ENCODE measurements around the gene PLCG2. TPM values are rescaled to one million over a fixed set of nuclear protein-coding genes. Genes with fewer than 3 reads are reported as not detected.
"Not testable (repeated sequence)": the region's sequence is repeated elsewhere in the genome, so short reads cannot be mapped to it uniquely, and the experiment has no call there.

Gene PLCG2
- total and polyA plus RNA-seq, 9 donors, result 4.6 to 7.6 (median 5.3) TPM

DNA sequence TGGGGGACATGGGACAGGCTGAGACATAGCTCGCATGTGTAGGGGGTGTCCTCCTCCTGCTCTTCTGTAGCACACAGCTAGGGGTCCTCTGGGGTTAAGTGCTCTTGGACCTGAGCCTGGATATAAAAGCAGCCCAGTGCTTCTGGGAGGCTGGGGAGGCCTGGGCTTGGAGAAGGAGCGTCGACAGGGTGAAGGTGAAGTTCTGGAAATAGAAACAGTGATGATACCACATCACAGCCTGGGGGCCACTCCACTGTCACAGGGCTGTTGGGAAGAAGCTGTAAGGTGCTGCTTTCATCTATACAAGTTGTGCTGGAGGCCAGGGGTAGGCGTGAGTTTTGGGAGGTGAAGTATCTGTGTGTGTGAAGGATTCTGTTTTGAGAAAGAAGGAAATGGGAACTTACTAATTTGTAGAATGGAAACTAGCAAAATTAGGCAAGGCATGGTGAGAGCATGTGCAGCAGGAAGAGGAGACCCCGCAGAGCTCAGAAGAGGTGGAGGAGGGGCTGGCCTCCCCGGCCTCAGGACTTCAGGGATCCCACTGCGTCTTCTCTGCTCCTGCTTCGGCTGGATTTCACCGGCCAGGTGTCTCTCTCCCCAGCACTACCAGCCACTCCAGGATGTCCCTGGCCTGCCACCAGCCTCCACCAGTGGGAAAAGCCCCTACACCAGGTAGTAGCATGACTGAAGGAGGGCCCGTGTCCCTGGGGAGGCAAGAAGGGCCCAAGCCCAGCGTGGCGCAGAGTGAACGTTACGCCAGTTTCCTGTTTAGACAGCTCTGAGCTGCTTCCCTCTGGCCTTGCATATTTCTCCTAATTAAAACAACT is 19.4 kb downstream of the PLCG2 start:
- Histone ChIP-seq H3K36me3 (ENCODE audit: control insufficient read depth, insufficient read depth, low read length) (no peaks in the 10 kb centered on the region), H3K4me3 (ENCODE audit: low read length) (no peak overlapping the region), H3K27me3 (ENCODE audit: control insufficient read depth, insufficient read depth, low read length) (peaks cover 4% of the 10 kb centered on the region), H3K4me1 (ENCODE audit: control insufficient read depth, insufficient read depth, low read length) (peaks cover 2% of the 10 kb centered on the region), H3K27ac (ENCODE audit: low read length) (no peak overlapping the region), H3K9me3 (replicated peaks; ENCODE audit: control insufficient read depth, low read depth, low read length) (no peaks in the 10 kb centered on the region)
- 40% methylated on average over 9 of the region's 14 CpGs for whole genome bisulfite sequencing (ENCODE audit: insufficient coverage)
- DNase-seq, result no peak

DNA sequence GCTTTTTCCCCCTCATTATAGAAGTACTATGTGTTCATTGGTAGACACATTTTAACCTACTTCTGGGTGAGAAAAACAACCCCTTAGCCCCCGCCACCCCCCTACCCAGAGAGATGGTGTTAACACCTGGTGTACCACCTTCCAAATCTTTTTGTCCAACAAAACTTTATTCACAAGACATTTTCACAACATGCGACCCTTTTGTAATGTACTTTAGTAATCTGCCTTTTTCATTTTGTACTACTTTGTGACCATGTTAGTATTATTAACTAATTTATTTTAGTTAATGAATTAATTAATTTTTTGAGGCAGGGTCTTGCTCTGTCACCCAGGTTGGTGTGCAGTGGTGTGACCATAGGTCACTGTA is 20.0 kb downstream of the PLCG2 start:
- peaks cover 2% of the 10 kb centered on the region for H3K4me1 ChIP-seq (ENCODE audit: control insufficient read depth, insufficient read depth, low read length)
- H3K4me3 ChIP-seq (ENCODE audit: low read length), result no peak overlapping the region
- DNase-seq, result no peak
- no peak overlapping the region for H3K27ac ChIP-seq (ENCODE audit: low read length)
- peaks cover 4% of the 10 kb centered on the region for H3K27me3 ChIP-seq (ENCODE audit: control insufficient read depth, insufficient read depth, low read length)
- H3K36me3 ChIP-seq (ENCODE audit: control insufficient read depth, insufficient read depth, low read length), result no peaks in the 10 kb centered on the region
- WGBS (ENCODE audit: insufficient coverage), result no CpG with 5 or more reads among the region's 2 CpGs
- no peaks in the 10 kb centered on the region for H3K9me3 ChIP-seq (replicated peaks; ENCODE audit: control insufficient read depth, low read depth, low read length)

DNA sequence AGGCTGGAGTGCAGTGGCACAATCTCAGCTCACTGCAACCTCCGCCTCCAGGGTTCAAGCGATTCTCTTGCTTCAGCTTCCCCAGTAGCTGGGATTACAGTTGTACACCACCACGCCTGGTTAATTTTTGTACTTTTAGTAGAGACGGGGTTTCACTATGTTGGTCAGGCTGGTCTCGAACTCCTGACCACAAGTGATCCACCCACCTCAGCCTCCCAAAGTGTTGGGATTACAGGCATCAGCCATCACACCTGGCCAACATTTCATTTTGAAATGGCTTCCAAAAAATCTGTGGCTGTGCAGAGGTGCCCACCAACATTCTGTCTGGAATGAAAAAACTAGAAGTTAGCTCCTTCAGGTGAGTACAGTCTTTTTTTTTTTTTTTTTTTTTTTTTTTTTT is 22.6 kb downstream of the PLCG2 start:
- H3K27me3 ChIP-seq (ENCODE audit: control insufficient read depth, insufficient read depth, low read length); H3K27ac ChIP-seq (ENCODE audit: low read length); H3K36me3 ChIP-seq (ENCODE audit: control insufficient read depth, insufficient read depth, low read length); DNase-seq; H3K9me3 ChIP-seq (replicated peaks; ENCODE audit: control insufficient read depth, low read depth, low read length); H3K4me3 ChIP-seq (ENCODE audit: low read length); H3K4me1 ChIP-seq (ENCODE audit: control insufficient read depth, insufficient read depth, low read length): not testable (repeated sequence)
- 86% methylated on average over 1 of the region's 5 CpGs for WGBS (ENCODE audit: insufficient coverage)

DNA sequence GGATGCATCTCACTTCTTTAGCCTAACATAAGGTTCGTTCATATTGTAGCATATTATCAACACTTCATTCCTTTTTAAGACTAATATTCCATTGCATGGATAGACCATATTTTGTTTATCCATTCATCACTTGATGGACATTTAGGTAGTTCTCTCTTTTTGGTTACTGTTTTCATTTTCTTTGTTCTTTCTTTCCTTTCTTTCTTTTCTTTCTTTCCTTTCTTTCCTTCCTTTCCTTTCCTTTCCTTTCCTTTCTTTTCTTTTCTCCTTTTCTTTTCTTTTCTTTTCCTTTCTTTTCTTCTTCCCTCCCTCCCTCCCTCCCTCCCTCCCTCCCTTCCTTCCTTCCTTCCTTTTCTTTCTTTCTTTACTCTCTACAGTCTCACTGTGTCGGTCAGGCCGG is 24.2 kb downstream of the PLCG2 start:
- H3K4me1 ChIP-seq (ENCODE audit: control insufficient read depth, insufficient read depth, low read length), result peaks cover 2% of the 10 kb centered on the region
- H3K9me3 ChIP-seq (replicated peaks; ENCODE audit: control insufficient read depth, low read depth, low read length), result no peaks in the 10 kb centered on the region
- no peak overlapping the region for H3K4me3 ChIP-seq (ENCODE audit: low read length)
- H3K36me3 ChIP-seq (ENCODE audit: control insufficient read depth, insufficient read depth, low read length), result no peaks in the 10 kb centered on the region
- DNase-seq, result no peak
- no peak overlapping the region for H3K27ac ChIP-seq (ENCODE audit: low read length)
- peaks cover 2% of the 10 kb centered on the region for H3K27me3 ChIP-seq (ENCODE audit: control insufficient read depth, insufficient read depth, low read length)
- WGBS (ENCODE audit: insufficient coverage), result 100% methylated on average over 2 of the region's 3 CpGs

DNA sequence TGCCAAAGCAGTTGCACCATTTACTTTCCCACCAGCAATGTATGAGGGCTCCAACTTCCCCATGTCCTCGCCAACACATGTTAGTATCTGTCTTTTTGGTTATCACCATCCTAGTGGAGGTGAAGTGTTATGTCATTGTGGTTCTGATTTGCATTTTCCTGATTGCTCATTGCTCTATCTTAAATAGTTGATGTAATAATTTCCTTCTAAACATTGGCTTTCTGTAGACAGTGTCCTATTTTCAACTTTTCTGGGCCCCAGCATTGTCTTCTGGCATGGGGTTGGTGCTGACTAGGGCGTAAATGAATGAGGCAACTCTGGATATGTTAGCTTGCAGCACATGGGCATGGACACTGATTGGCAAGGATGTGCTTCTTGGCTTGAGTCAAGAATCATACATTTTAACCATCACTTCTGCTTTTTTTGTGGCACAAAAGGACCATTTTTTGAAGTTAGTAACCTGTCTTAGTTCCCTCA is 25.1 kb downstream of the PLCG2 start:
- 100% methylated on average over 1 of the region's 2 CpGs for WGBS (ENCODE audit: insufficient coverage)
- Histone ChIP-seq H3K27me3 (ENCODE audit: control insufficient read depth, insufficient read depth, low read length) (peaks cover 2% of the 10 kb centered on the region), H3K27ac (ENCODE audit: low read length) (no peak overlapping the region), H3K36me3 (ENCODE audit: control insufficient read depth, insufficient read depth, low read length) (no peaks in the 10 kb centered on the region), H3K4me3 (ENCODE audit: low read length) (no peak overlapping the region), H3K4me1 (ENCODE audit: control insufficient read depth, insufficient read depth, low read length) (no peaks in the 10 kb centered on the region), H3K9me3 (replicated peaks; ENCODE audit: control insufficient read depth, low read depth, low read length) (no peaks in the 10 kb centered on the region)
- DNase-seq, result no peak

DNA sequence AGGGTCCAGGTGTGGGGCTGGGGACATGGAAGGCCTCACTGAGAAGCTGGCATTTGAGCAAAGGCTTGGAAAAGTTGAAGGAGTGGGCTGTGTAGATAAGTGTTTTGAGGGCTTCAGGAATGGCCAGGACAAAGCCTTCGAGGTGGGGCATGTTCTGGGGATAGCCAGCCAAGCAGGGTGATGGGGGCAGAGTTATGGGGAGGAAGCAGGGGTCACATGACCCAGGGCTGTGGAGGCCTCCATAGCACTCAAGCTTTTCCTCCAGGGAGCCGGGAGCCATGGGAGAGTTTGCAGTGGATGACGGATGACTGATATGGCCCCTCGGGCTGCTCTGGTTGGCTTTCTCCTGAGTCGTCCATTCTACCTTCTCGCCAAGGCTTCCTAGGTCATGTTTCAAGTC is 27.6 kb downstream of the PLCG2 start:
- DNase-seq, result no peak
- H3K36me3 ChIP-seq (ENCODE audit: control insufficient read depth, insufficient read depth, low read length), result no peaks in the 10 kb centered on the region
- no peak overlapping the region for H3K4me3 ChIP-seq (ENCODE audit: low read length)
- H3K9me3 ChIP-seq (replicated peaks; ENCODE audit: control insufficient read depth, low read depth, low read length), result no peaks in the 10 kb centered on the region
- 69% methylated on average over 3 of the region's 6 CpGs for WGBS (ENCODE audit: insufficient coverage)
- H3K27ac ChIP-seq (ENCODE audit: low read length), result no peak overlapping the region
- H3K27me3 ChIP-seq (ENCODE audit: control insufficient read depth, insufficient read depth, low read length), result no peaks in the 10 kb centered on the region
- H3K4me1 ChIP-seq (ENCODE audit: control insufficient read depth, insufficient read depth, low read length), result no peaks in the 10 kb centered on the region

DNA sequence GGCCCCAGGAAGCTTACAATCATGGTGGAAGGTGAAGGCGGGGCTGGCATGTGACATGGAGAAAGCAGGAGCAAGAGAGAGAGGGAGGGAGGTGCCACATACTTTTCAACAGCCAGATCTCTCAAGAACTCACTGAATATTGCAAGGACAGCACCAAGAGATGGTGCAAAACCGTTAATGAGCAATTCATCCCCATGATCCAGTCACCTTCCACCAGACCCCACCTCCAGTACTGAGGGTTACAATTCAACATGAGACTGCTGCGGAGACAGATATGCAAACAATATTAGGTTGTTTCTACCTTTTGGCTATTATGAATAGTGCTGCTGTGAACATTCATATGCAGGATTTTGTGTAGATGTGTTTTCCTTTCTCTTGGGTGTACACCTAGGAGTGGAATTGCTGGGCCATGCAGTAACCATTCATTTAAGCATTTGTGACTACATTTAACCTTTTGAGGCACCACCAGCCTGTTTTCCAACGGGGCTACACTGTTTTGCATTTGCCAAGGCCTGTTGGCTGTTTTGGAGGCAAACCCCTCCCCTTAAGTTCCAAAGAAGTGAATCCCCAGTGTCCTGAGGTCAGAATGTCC is 28.8 kb downstream of the PLCG2 start:
- DNase-seq, result no peak
- WGBS (ENCODE audit: insufficient coverage), result 67% methylated on average over 1 of the region's 4 CpGs

DNA sequence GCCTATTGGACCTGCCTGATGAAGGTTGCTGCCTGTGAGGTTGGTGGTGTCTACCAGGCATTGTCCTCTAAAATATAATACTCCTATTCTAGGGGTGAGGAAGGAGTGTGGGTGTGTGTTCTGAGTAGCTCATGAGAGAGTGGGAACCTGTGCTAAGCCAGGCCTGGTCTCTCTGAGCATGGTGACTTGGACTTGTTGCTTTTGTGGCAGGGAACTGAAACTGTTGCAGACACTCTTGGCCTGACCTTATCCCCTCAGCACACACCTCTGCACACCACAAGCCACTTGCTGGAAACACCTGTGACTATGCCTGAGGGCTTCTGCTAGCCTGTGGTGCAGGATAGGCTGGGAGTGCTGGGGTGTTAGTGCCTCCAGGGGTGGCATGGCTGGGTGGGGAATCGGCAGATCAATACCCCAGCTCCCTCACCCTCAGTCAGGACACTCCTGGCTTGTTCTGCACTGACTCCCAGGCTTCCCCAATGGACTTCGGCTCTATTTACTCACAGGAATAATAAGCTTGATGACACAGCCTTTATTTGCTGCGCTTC is 29.9 kb downstream of the PLCG2 start:
- Histone ChIP-seq H3K4me1 (ENCODE audit: control insufficient read depth, insufficient read depth, low read length) (no peaks in the 10 kb centered on the region), H3K4me3 (ENCODE audit: low read length) (no peak overlapping the region), H3K9me3 (replicated peaks; ENCODE audit: control insufficient read depth, low read depth, low read length) (peaks cover 3% of the 10 kb centered on the region), H3K27ac (ENCODE audit: low read length) (no peak overlapping the region), H3K27me3 (ENCODE audit: control insufficient read depth, insufficient read depth, low read length) (no peaks in the 10 kb centered on the region), H3K36me3 (ENCODE audit: control insufficient read depth, insufficient read depth, low read length) (no peaks in the 10 kb centered on the region)
- WGBS (ENCODE audit: insufficient coverage), result 57% methylated on average over 3 of the region's 3 CpGs
- no peak for DNase-seq

More for the DNA sequence above, 28.8 kb downstream of the PLCG2 start:
- Histone ChIP-seq H3K27me3 (ENCODE audit: control insufficient read depth, insufficient read depth, low read length) (no peaks in the 10 kb centered on the region), H3K9me3 (replicated peaks; ENCODE audit: control insufficient read depth, low read depth, low read length) (no peaks in the 10 kb centered on the region), H3K36me3 (ENCODE audit: control insufficient read depth, insufficient read depth, low read length) (no peaks in the 10 kb centered on the region), H3K27ac (ENCODE audit: low read length) (no peak overlapping the region), H3K4me1 (ENCODE audit: control insufficient read depth, insufficient read depth, low read length) (no peaks in the 10 kb centered on the region), H3K4me3 (ENCODE audit: low read length) (no peak overlapping the region)

DNA sequence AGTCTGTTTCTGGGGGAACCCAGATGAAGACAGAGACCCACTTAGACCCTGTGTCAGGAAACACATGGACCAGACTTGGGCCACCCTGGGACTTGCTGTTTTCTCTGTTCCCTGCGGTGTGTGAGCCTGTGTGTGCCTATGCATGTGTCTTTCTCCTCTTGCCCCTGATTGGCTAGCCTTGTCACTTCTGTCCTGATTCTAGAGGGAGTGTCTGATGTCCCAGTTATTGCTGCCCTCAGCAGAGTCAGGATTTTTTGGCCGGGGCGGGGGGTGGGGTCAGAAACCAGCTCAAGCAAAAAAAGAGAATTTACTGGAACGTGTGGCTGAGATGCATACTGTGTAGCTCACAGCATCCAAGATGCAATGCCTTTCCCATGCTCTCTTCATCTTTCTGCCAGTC is 30.5 kb downstream of the PLCG2 start:
- Histone ChIP-seq H3K36me3 (ENCODE audit: control insufficient read depth, insufficient read depth, low read length) (no peaks in the 10 kb centered on the region), H3K27me3 (ENCODE audit: control insufficient read depth, insufficient read depth, low read length) (no peaks in the 10 kb centered on the region), H3K9me3 (replicated peaks; ENCODE audit: control insufficient read depth, low read depth, low read length) (peaks cover 3% of the 10 kb centered on the region), H3K4me3 (ENCODE audit: low read length) (no peak overlapping the region), H3K4me1 (ENCODE audit: control insufficient read depth, insufficient read depth, low read length) (no peaks in the 10 kb centered on the region), H3K27ac (ENCODE audit: low read length) (no peak overlapping the region)
- no peak for DNase-seq
- 53% methylated on average over 4 of the region's 4 CpGs for WGBS (ENCODE audit: insufficient coverage)

DNA sequence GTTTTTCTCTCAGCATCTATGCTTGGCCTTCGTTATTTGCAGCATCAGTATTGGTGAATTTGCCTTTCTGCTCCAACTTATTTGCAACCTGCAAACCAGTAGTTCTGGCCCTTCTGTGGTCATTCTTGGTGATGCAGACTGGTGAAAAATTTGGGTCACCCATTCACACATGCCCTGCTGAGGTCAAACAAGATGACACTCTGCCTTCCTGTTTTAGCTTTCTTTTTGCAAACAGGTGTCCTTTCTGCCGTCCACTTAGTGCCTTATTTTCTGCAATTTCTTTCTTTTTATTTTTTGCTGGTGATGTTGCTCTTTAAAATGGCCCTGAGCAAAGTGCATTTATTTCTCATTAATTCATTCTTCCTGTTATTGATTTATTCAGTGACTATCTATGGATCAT is 31.3 kb downstream of the PLCG2 start:
- H3K27ac ChIP-seq (ENCODE audit: low read length), result no peak overlapping the region
- H3K4me3 ChIP-seq (ENCODE audit: low read length), result no peak overlapping the region
- H3K27me3 ChIP-seq (ENCODE audit: control insufficient read depth, insufficient read depth, low read length), result no peaks in the 10 kb centered on the region
- H3K36me3 ChIP-seq (ENCODE audit: control insufficient read depth, insufficient read depth, low read length), result no peaks in the 10 kb centered on the region
- no CpG with 5 or more reads among the region's 2 CpGs for whole genome bisulfite sequencing (ENCODE audit: insufficient coverage)
- no peak for DNase-seq
- no peaks in the 10 kb centered on the region for H3K4me1 ChIP-seq (ENCODE audit: control insufficient read depth, insufficient read depth, low read length)
- H3K9me3 ChIP-seq (replicated peaks; ENCODE audit: control insufficient read depth, low read depth, low read length), result peaks cover 3% of the 10 kb centered on the region
